SK-N-SH treated with all-trans-retinoic acid at 6 μM for 48 hours (cell line): Measurements from ENCODE around the gene ATP8A2.

Source experiments
- TSHZ2 ChIP-seq: fragments of 250-450 bp; sonication (Bioruptor Pico); IDR thresholded peaks from 2 replicates; pipeline ENCODE4 v1.5.0; 2020; ENCODE audit warnings: mild to moderate bottlenecking, moderate library complexity
- ZNF8 ChIP-seq: fragments of 450-650 bp; formaldehyde crosslinking; IDR thresholded peaks from 2 replicates; pipeline ENCODE4 v1.5.0; 2020; ENCODE audit warnings: mild to moderate bottlenecking, moderate library complexity

- no peak for TF ChIP-seq ZNF8 (CRISPR knock-in tag)
- TF ChIP-seq TSHZ2: no peak
Observed at GRCh38 chr13:25686831-25687470, 315.2 kb downstream of the ATP8A2 start.
